AG09309 (cell line): ENCODE data around the gene APOL3.
"Not testable (repeated sequence)": the region's sequence is repeated elsewhere in the genome, so short reads cannot be mapped to it uniquely, and the experiment has no call there.

Source experiments
- DNase-seq: peaks from one replicate; pipeline ENCODE4 v3.0.0-alpha.2; 2010; ENCODE audit warnings: low read depth
- H3K4me3 ChIP-seq: 2 replicates; pipeline ENCODE4 v1.5.1; 2011; ENCODE audit warnings: mild to moderate bottlenecking, low read depth, low read length, moderate library complexity; ENCODE audit not compliant: control insufficient read depth
- TF ChIP-seq, protein P1 (sequence below): IDR thresholded peaks from 2 replicates; pipeline ENCODE4 v1.5.1; 2011; ENCODE audit warnings: mild to moderate bottlenecking, low read depth, low read length, inconsistent platforms; ENCODE audit not compliant: insufficient read depth, control insufficient read depth; ENCODE audit errors: missing control alignments

The APOL3 gene

DNA sequence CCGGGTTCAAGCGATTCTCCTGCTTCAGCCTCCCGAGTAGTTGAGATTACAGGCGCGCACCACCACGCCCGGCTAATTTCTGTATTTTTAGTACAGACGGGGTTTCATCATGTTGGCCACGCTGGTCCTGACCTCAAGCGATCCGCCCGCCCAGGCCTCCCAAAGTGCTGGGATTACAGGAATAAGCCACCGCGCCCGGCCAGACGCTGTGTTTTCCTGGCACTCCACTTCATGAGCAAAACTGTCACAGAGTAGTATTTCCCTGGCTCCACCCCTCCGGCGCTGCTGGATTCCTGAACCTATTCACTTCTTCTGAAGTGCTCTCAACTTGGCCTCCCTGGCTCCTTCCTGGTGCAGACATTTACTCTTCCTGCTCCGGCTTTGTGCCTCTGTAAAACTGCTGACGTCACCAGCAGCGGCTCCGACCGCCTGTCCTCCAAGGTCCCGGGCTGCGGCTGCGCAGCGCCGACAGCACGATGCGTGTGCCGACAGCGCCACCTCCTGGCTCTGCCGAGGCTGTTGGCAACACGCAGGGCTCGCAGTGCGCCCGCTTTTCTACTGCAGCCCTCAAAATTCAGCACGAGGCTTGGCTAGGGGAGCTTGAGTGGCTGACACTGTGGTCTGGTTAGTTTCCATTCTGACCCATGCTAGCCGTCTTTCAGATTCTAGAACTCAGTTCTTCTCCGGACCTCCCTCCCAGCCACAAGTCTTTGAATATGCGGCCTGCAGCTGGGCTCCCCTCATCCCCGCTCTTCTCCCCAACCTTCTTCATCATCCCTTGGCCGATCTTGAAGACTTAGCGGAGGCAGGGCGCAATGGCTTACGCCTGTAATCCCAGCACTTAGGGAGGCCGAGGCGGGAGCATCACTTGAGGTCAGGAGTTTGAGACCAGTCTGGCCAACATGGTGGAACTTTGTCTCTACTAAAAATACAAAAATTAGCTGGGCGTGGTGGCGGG, 36.6 kb downstream of the APOL3 start:
- TF ChIP-seq, protein P1, sequence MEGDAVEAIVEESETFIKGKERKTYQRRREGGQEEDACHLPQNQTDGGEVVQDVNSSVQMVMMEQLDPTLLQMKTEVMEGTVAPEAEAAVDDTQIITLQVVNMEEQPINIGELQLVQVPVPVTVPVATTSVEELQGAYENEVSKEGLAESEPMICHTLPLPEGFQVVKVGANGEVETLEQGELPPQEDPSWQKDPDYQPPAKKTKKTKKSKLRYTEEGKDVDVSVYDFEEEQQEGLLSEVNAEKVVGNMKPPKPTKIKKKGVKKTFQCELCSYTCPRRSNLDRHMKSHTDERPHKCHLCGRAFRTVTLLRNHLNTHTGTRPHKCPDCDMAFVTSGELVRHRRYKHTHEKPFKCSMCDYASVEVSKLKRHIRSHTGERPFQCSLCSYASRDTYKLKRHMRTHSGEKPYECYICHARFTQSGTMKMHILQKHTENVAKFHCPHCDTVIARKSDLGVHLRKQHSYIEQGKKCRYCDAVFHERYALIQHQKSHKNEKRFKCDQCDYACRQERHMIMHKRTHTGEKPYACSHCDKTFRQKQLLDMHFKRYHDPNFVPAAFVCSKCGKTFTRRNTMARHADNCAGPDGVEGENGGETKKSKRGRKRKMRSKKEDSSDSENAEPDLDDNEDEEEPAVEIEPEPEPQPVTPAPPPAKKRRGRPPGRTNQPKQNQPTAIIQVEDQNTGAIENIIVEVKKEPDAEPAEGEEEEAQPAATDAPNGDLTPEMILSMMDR, result peak; percentile 98
- peak; percentile 73 for DNase-seq
- H3K4me3 ChIP-seq, result no peak overlapping the region

DNA sequence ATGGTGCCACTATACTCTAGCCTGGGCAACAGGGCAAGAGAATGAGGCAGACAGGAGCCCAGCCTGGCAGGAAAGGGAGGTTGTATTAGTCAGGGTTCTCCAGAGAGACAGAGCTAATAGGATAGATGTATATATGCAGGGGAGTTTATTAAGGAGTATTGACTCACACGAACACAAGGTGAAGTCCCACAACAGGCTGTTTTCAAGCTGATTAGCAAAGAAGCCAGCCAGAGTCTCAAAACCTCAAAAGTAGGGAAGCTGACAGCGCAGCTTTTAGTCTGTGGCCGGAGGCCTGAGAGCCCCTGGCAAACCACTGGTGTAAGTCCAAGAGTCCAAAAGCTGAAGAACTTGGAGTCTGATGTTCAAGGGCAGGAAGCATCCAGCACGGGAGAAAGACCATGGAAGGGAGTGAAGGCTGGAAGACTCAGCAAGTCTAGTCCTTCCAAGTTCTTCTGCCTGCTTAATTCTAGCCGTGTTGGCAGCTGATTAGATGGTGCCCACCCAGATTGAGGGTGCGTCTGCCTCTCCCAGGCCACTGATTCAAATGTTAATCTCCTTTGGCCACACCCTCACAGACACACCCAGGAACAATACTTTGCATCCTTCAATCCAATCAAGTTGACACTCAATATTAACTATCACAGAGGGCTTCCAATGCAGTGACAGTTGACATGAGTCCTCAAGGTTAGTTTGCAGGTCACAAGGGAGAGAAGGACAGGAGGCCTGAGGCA, 39.8 kb downstream of the APOL3 start:
- not testable (repeated sequence) for H3K4me3 ChIP-seq, DNase-seq

DNA sequence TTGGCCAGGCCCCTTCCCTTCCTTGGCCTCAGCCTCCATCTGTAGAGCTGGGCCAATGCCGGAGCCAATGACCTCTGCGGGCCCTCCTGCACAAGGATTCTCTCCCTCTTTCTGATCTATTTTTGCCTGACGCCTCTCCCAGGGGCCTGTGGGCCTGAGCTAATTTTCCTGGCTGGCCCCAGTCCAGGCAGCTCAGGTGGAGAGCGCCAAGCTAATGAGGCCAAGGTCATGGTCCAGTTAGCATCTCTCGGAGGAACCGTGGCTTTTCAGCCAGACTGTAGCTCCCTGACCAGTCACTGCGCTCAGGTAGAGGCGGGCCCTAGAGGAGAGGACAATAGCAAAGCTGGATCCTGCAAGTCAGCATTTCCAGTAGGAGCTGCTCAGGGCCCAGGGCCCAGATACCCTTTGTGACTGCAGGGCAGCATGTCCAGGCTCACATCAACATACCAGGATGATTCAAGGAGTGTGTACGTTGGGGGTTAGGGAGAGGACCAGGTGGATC, 43.5 kb downstream of the APOL3 start:
- no peak overlapping the region for H3K4me3 ChIP-seq
- TF ChIP-seq, protein P1, result no peak
- no peak for DNase-seq

DNA sequence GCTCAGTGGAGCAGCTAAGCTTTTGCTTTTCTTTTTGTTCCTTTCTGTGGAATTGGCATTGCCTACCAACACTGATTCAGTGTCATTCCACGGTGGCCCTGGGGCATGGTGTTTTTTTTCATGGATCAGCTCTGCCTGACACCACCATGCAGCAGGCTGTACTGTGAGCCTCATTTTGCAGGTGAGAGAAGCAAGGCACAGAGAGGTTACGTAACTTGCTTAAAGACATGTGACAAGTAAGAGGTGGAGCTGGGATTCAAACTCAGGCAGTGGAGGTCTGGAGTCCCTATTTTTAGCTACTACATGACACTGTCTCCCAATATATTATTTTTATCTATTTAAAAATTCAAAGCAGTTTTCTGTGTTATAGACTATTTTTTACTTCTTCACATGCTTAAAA, 44.4 kb downstream of the APOL3 start:
- TF ChIP-seq, protein P1, result no peak
- DNase-seq, result no peak
- H3K4me3 ChIP-seq, result no peak overlapping the region

DNA sequence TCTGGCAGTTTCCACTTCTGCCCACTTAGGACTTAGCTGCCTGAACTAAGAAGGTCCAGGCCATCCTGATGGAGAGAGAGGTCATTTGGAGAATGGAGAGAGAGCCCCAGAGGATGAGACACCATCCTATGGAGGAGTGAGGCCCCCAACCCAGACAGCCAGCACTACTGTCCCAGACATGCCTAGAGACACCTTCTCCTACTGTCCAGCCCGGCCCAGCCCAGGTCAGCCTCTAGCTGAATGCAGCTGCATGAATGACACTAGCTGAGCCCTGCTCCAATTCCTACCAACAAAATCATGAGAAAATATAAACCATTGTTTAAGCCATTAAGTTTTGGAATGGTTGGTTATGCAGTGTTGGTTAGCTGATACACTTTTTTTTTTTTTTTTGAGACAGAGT, 47.4 kb downstream of the APOL3 start:
- TF ChIP-seq, protein P1, result no peak
- H3K4me3 ChIP-seq, result no peak overlapping the region
- DNase-seq, result no peak

DNA sequence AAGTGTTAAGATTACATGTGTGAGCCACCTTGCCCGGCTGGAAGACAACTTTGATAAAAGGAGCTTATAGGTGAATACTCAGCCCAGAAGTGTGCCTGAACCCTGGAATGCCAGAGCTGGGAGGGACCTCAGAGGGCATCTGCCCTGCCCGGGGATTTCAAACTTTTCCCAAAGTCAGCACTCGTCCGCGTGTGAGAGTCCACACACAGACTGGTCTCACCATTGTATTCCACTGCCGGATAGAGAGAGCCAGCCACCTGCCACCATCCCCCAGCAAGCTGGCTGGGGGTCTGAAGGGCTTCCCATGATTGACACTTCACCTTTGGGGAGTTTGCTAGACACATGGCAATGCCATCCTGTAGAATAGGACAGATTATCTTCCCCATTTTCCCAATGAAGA, 49.2 kb downstream of the APOL3 start:
- no peak overlapping the region for H3K4me3 ChIP-seq
- DNase-seq, result no peak
- TF ChIP-seq, protein P1, result no peak
